Measurements from ENCODE around the gene SNPH.

DNA sequence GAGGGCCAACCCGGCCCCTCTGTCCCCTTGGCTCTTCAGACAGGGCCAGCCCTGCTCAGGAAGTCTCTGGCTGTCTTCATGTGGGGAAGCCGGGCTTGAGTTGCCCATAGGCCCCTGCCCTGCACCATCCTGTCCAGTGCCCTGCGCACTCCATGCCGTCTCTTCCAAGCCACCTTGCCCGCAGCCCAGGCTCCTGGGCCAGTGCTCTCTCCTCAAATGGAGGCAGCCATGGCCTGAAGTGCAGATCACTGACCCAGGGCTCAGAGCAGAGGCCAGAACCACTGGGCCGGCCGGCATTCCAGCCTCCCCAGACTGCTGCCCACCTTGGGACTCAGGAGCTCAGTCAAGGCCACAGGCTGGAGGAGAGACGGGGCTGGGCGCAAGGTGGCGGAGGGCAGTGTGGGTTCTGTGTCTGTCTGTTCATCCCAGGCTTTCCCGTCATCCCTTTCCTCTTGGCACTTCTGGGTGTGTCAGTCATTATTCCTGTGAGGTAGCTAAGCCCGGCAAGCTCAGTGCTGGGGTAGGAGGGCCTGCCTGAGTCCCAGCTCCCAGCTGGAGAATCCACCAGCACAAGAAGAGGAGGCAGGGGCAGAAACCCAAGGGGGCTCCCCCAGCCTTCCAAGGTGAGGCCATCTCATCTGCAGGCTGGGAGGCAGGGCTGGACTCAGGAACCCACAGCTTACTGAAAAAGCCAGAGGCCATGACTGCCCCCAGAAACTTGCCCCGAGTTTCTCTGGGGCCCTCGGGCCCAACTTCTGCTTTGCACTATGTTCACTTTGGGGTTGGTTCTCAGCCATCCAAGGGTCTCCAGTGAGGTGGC, 40.4 kb downstream of the SNPH start:
- TF ChIP-seq SUZ12 (IDR thresholded peaks at IDR 0.05; ENCODE audit: extremely low read depth, insufficient read depth, insufficient read length) (no peak), ZNF274 (IDR thresholded peaks at IDR 0.05; ENCODE audit: low read depth, low read length) (no peak)
